DND-41 (cell line): ENCODE results near the gene CLCN2.

Experiments
- CTCF ChIP-seq: IDR thresholded peaks from 2 replicates; pipeline ENCODE4 v1.5.1; 2012; ENCODE audit warnings: borderline replicate concordance, low read length, moderate library complexity, mild to moderate bottlenecking; ENCODE audit not compliant: poor library complexity, severe bottlenecking; ENCODE audit errors: extremely low read depth
- EZH2 ChIP-seq: IDR thresholded peaks from 3 replicates; pipeline ENCODE4 v1.6.1; 2012; ENCODE audit warnings: borderline replicate concordance, low read depth, mild to moderate bottlenecking, moderate library complexity, low read length, inconsistent platforms; ENCODE audit not compliant: severe bottlenecking

- no peak for TF ChIP-seq CTCF
- no peak for TF ChIP-seq EZH2
Observed at GRCh38 chr3:184366619-184367289, 5.3 kb upstream of the CLCN2 start.
